GM12878 (cell line): ENCODE data around the gene RNF38. TPM values are rescaled to one million over a fixed set of nuclear protein-coding genes. Genes with fewer than 3 reads are reported as not detected.

Experiments used
- ASH2L ChIP-seq: fragments of 300-600, 200-600 bp; sonication (generic); IDR thresholded peaks from 2 replicates; pipeline ENCODE4 v1.6.1; 2017; ENCODE audit warnings: low read depth, mild to moderate bottlenecking, borderline replicate concordance
- CHD4 ChIP-seq: fragments of 200-600 bp; sonication (generic); IDR thresholded peaks from 2 replicates; pipeline ENCODE4 v1.6.1; 2016; ENCODE audit warnings: mild to moderate bottlenecking
- ELK1 ChIP-seq: IDR thresholded peaks from 2 replicates; pipeline ENCODE4 v1.6.1; 2012; ENCODE audit warnings: low read depth, low read length, improper control_type of control experiment
- FOXM1 ChIP-seq: IDR thresholded peaks from 2 replicates; pipeline ENCODE4 v1.6.1; 2012; ENCODE audit warnings: low read depth, mild to moderate bottlenecking, inconsistent platforms, low read length, moderate library complexity
- HCFC1 ChIP-seq: fragments of 150-350 bp; IDR thresholded peaks from 2 replicates; pipeline ENCODE4 v1.6.1; 2014; ENCODE audit warnings: low read length
- HDAC6 ChIP-seq: fragments of 200-600 bp; sonication (generic); IDR thresholded peaks from one replicate; pipeline ENCODE4 v1.8.0; 2017; ENCODE audit warnings: antibody characterized with exemption; ENCODE audit not compliant: unreplicated experiment
- IRF3 ChIP-seq: fragments of 450-650 bp; IDR thresholded peaks from 2 replicates; pipeline ENCODE4 v1.6.1; 2014; ENCODE audit warnings: mild to moderate bottlenecking
- JUND ChIP-seq: IDR thresholded peaks from 2 replicates; pipeline ENCODE4 v1.6.1; 2012; ENCODE audit warnings: low read depth, mild to moderate bottlenecking, low read length, improper control_type of control experiment, moderate library complexity
- KLF5 ChIP-seq: fragments of 450-650 bp; IDR thresholded peaks from 2 replicates; pipeline ENCODE4 v1.6.1; 2014; ENCODE audit warnings: mild to moderate bottlenecking; ENCODE audit not compliant: partially characterized antibody
- MEF2A ChIP-seq: IDR thresholded peaks from 2 replicates; pipeline ENCODE4 v1.6.1; 2011; ENCODE audit warnings: low read depth, mild to moderate bottlenecking, low read length, moderate library complexity; ENCODE audit not compliant: insufficient read depth
- NKRF ChIP-seq: fragments of 450-650 bp; conservative IDR thresholded peaks from 2 replicates; pipeline ENCODE4 v1.6.1; 2017; ENCODE audit warnings: mild to moderate bottlenecking, moderate library complexity
- POLR2AphosphoS2 ChIP-seq: IDR thresholded peaks from 2 replicates; pipeline ENCODE4 v1.6.1; 2011; ENCODE audit warnings: low read depth, mild to moderate bottlenecking, low read length, improper control_type of control experiment, moderate library complexity
- RAD21 ChIP-seq: IDR thresholded peaks from 2 replicates; pipeline ENCODE4 v1.6.1; 2011; ENCODE audit warnings: mild to moderate bottlenecking, low read depth, low read length, moderate library complexity; ENCODE audit not compliant: insufficient read depth
- RCOR1 ChIP-seq: conservative IDR thresholded peaks from 2 replicates; pipeline ENCODE4 v1.6.1; 2012; ENCODE audit warnings: low read depth, low read length, improper control_type of control experiment
- RELA ChIP-seq: fragments of 450-650 bp; IDR thresholded peaks from 2 replicates; pipeline ENCODE4 v1.8.0; 2014; ENCODE audit warnings: borderline replicate concordance; ENCODE audit not compliant: partially characterized antibody
- RFX5 ChIP-seq: IDR thresholded peaks from 2 replicates; pipeline ENCODE4 v1.6.1; 2011; ENCODE audit warnings: low read depth, low read length, improper control_type of control experiment
- SIN3A ChIP-seq: IDR thresholded peaks from 2 replicates; pipeline ENCODE4 v1.6.1; 2012; ENCODE audit warnings: low read depth, low read length, improper control_type of control experiment
- SREBF1 ChIP-seq: IDR thresholded peaks from 2 replicates; pipeline ENCODE4 v1.6.1; 2012; ENCODE audit warnings: mild to moderate bottlenecking, low read length
- SUPT20H ChIP-seq: IDR thresholded peaks from 2 replicates; pipeline ENCODE4 v1.6.1; 2011; ENCODE audit warnings: low read depth, mild to moderate bottlenecking, low read length, moderate library complexity, borderline replicate concordance; ENCODE audit not compliant: control insufficient read depth
- ZBTB4 ChIP-seq: fragments of 450-650 bp; formaldehyde crosslinking; IDR thresholded peaks from 2 replicates; pipeline ENCODE4 v1.4.0; 2022; ENCODE audit warnings: mild to moderate bottlenecking, moderate library complexity
- ZNF217 ChIP-seq: fragments of 450-650 bp; IDR thresholded peaks from 2 replicates; pipeline ENCODE4 v1.6.1; 2017; ENCODE audit warnings: antibody characterized with exemption, mild to moderate bottlenecking
- ZNF24 ChIP-seq: fragments of 450-650 bp; IDR thresholded peaks from 2 replicates; pipeline ENCODE4 v1.6.1; 2017; ENCODE audit warnings: antibody characterized with exemption, mild to moderate bottlenecking
- ZNF274 ChIP-seq: IDR thresholded peaks from one replicate; pipeline ENCODE4 v1.8.0; 2011; ENCODE audit not compliant: insufficient read length, insufficient read depth
- ZSCAN29 ChIP-seq: fragments of 450-650 bp; IDR thresholded peaks from 2 replicates; pipeline ENCODE4 v1.6.1; 2017; ENCODE audit warnings: mild to moderate bottlenecking, moderate library complexity
- ZZZ3 ChIP-seq: IDR thresholded peaks from 2 replicates; pipeline ENCODE4 v1.6.1; 2011; ENCODE audit warnings: low read depth; ENCODE audit not compliant: control insufficient read depth, insufficient read length
- polyA plus RNA-seq, 11 experiments: library from polyadenylated mRNA; depleted of rRNA in 4 of 11; unstranded in 6 of 11; stranded (reverse) in 5 of 11; fragments of >200 nt; fragmentation: Nextera tagmentation in 4 of 11; fragmentation: Illumina TruSeq in 1 of 11; extraction: Ambion mirVana in 4 of 11; extraction: Trizol in 1 of 11; gene quantifications; 1 replicate in 1 of 11; 2 replicates in 10 of 11; pipeline versions ENCODE4 v1.2.1 to v1.2.3, GENCODE V29; 2011 to 2016; ENCODE audit warnings: inconsistent platforms in 2 of 11, missing spikeins in 2 of 11, low read depth in 1 of 11
- total RNA-seq, 4 experiments: library from RNA; depleted of rRNA in 3 of 4; stranded (reverse); fragments of >200 nt in 3 of 4; fragmentation: Illumina TruSeq in 1 of 4; extraction: Trizol in 1 of 4; gene quantifications; 2 replicates each; pipeline versions ENCODE4 v1.2.1 to v1.2.3, GENCODE V29; 2013 to 2021

Gene RNF38
- total and polyA plus RNA-seq, 10 of the 15 experiments (the other 5 are each of a cell fraction or from before 2014, with no cell fraction given), result 5.1 to 34.7 (median 12.7) TPM

GRCh38 chr9:36341936-36342577 lies 58.0 kb downstream of the RNF38 start (continued):
- TF ChIP-seq RAD21, result no peak
- TF ChIP-seq ZZZ3, result no peak
- no peak for TF ChIP-seq ZNF274
- TF ChIP-seq HCFC1, result no peak
- no peak for TF ChIP-seq ZNF24
- no peak for TF ChIP-seq CHD4
- no peak for TF ChIP-seq SIN3A
- TF ChIP-seq JUND, result no peak
- TF ChIP-seq ELK1, result no peak
- TF ChIP-seq FOXM1, result 0 out of 2 replicates have a peak, but pooled peaks have one; percentile 35
- TF ChIP-seq KLF5, result no peak
- TF ChIP-seq SREBF1, result no peak
- no peak for TF ChIP-seq SUPT20H
- TF ChIP-seq RFX5, result no peak
- TF ChIP-seq ZBTB4 (CRISPR knock-in tag), result 0 out of 2 replicates have a peak, but pooled peaks have one; percentile 60
- TF ChIP-seq ZSCAN29, result no peak
- no peak for TF ChIP-seq RCOR1
- no peak for TF ChIP-seq IRF3
- 0 out of 2 replicates have a peak, but pooled peaks have one; percentile 65 for TF ChIP-seq MEF2A
- TF ChIP-seq ZNF217, result no peak
- TF ChIP-seq ASH2L, result no peak
- TF ChIP-seq HDAC6, result no peak
- no peak for TF ChIP-seq NKRF
- no peak for TF ChIP-seq RELA
- TF ChIP-seq POLR2AphosphoS2, result no peak
- TF ChIP-seq, all 136 proteins: peak for 17
